H9 (cell line): ENCODE data around the gene MAEA. TPM values are rescaled to one million over a fixed set of nuclear protein-coding genes. Genes with fewer than 3 reads are reported as not detected.

Source experiments
- DNase-seq: peaks from one replicate; pipeline ENCODE4 v3.0.0-alpha.2; 2017
- H2AFZ ChIP-seq: one replicate; pipeline ENCODE4 v1.6.1; 2013; ENCODE audit warnings: mild to moderate bottlenecking, low read length, control low read depth, moderate library complexity
- H2AK5ac ChIP-seq: 2 replicates; pipeline ENCODE4 v1.6.1; 2013; ENCODE audit warnings: low read length, control low read depth, mixed read lengths; ENCODE audit not compliant: insufficient read length
- H2BK120ac ChIP-seq: one replicate; pipeline ENCODE4 v1.6.1; 2013; ENCODE audit warnings: low read depth, mild to moderate bottlenecking, low read length, control low read depth, inconsistent platforms; ENCODE audit not compliant: poor library complexity, severe bottlenecking
- H2BK12ac ChIP-seq: 2 replicates; pipeline ENCODE4 v1.6.1; 2013; ENCODE audit warnings: low read length, control low read depth, mixed read lengths, low read depth; ENCODE audit not compliant: insufficient read length
- H2BK15ac ChIP-seq: 2 replicates; pipeline ENCODE4 v1.6.1; 2013; ENCODE audit warnings: low read depth, low read length, control low read depth
- H2BK20ac ChIP-seq: one replicate; pipeline ENCODE4 v1.6.1; 2013; ENCODE audit warnings: low read depth, mild to moderate bottlenecking, low read length, control low read depth, inconsistent platforms; ENCODE audit not compliant: poor library complexity, severe bottlenecking
- H2BK5ac ChIP-seq: 2 replicates; pipeline ENCODE4 v1.6.1; 2013; ENCODE audit warnings: low read length, control low read depth, mixed read lengths; ENCODE audit not compliant: insufficient read length
- H3K14ac ChIP-seq: 2 replicates; pipeline ENCODE4 v1.6.1; 2013; ENCODE audit warnings: low read length, control low read depth; ENCODE audit not compliant: insufficient read depth
- H3K18ac ChIP-seq: 2 replicates; pipeline ENCODE4 v1.6.1; 2013; ENCODE audit warnings: low read depth, mild to moderate bottlenecking, mixed read lengths, low read length, control low read depth; ENCODE audit not compliant: insufficient read length
- H3K23ac ChIP-seq: 2 replicates; pipeline ENCODE4 v1.6.1; 2013; ENCODE audit warnings: low read length, control low read depth, mixed read lengths, low read depth; ENCODE audit not compliant: insufficient read length
- H3K23me2 ChIP-seq: 2 replicates; pipeline ENCODE4 v1.6.1; 2013; ENCODE audit warnings: low read depth, mild to moderate bottlenecking, mixed read lengths, low read length, control low read depth; ENCODE audit not compliant: insufficient read length, poor library complexity, severe bottlenecking
- H3K27ac ChIP-seq: 2 replicates; pipeline ENCODE4 v1.5.1; 2013; ENCODE audit warnings: low read length, control low read depth, mixed read lengths, low read depth; ENCODE audit not compliant: insufficient read length
- H3K27me3 ChIP-seq: 2 replicates; pipeline ENCODE4 v1.6.1; 2013; ENCODE audit warnings: low read length, control low read depth, inconsistent platforms; ENCODE audit not compliant: insufficient read depth
- H3K4ac ChIP-seq: 2 replicates; pipeline ENCODE4 v1.6.1; 2013; ENCODE audit warnings: low read depth, mild to moderate bottlenecking, control low read depth, inconsistent platforms, low read length, moderate library complexity
- H3K4me1 ChIP-seq: 2 replicates; pipeline ENCODE4 v1.6.1; 2013; ENCODE audit warnings: low read length, control low read depth, inconsistent platforms; ENCODE audit not compliant: insufficient read depth
- H3K4me2 ChIP-seq: 2 replicates; pipeline ENCODE4 v1.6.1; 2013; ENCODE audit warnings: low read length, control low read depth, mixed read lengths; ENCODE audit not compliant: insufficient read length, insufficient read depth
- H3K56ac ChIP-seq: 2 replicates; pipeline ENCODE4 v1.6.1; 2013; ENCODE audit warnings: low read depth, mild to moderate bottlenecking, mixed read lengths, low read length, control low read depth; ENCODE audit not compliant: insufficient read length
- H3K79me1 ChIP-seq: 2 replicates; pipeline ENCODE4 v1.6.1; 2013; ENCODE audit warnings: low read depth, mild to moderate bottlenecking, moderate library complexity, low read length, control low read depth, inconsistent platforms; ENCODE audit not compliant: insufficient read depth, poor library complexity, severe bottlenecking
- H3K79me2 ChIP-seq: 2 replicates; pipeline ENCODE4 v1.6.1; 2013; ENCODE audit warnings: low read length, control low read depth, inconsistent platforms; ENCODE audit not compliant: insufficient read depth
- H3K9ac ChIP-seq: 2 replicates; pipeline ENCODE4 v1.6.1; 2013; ENCODE audit warnings: low read length, control low read depth, mixed read lengths; ENCODE audit not compliant: insufficient read length; ENCODE audit errors: extremely low read depth
- H3K9me3 ChIP-seq: one replicate; pipeline ENCODE4 v1.6.1; 2013; ENCODE audit warnings: low read depth, low read length, inconsistent platforms; ENCODE audit not compliant: control insufficient read depth
- H3T11ph ChIP-seq: one replicate; pipeline ENCODE4 v1.6.1; 2013; ENCODE audit warnings: mild to moderate bottlenecking, low read length, control low read depth, inconsistent platforms
- H4K20me1 ChIP-seq: one replicate; pipeline ENCODE4 v1.6.1; 2013; ENCODE audit not compliant: control insufficient read depth, insufficient read length, insufficient read depth
- H4K5ac ChIP-seq: 2 replicates; pipeline ENCODE4 v1.6.1; 2013; ENCODE audit warnings: low read depth, mild to moderate bottlenecking, mixed read lengths, low read length, control low read depth; ENCODE audit not compliant: insufficient read length
- H4K8ac ChIP-seq: replicated peaks from 2 replicates; pipeline ENCODE4 v1.6.1; 2013; ENCODE audit warnings: low read length, control low read depth, mixed read lengths, low read depth; ENCODE audit not compliant: insufficient read length
- H4K91ac ChIP-seq: 2 replicates; pipeline ENCODE4 v1.6.1; 2013; ENCODE audit warnings: low read depth, mild to moderate bottlenecking, moderate library complexity, mixed read lengths, low read length, control low read depth; ENCODE audit not compliant: insufficient read length
- H3K27ac Mint-ChIP-seq, 3 experiments: 2 replicates in 2 of 3; 3 replicates in 1 of 3; pipeline ENCODE4 v1.8.0; 2020 to 2021; ENCODE audit warnings: mixed read lengths in 3 of 3, mild to moderate bottlenecking in 1 of 3, moderate library complexity in 1 of 3
- H3K27me3 Mint-ChIP-seq: 2 replicates; pipeline ENCODE4 v1.8.0; 2021; ENCODE audit warnings: low read depth, mild to moderate bottlenecking, moderate library complexity, mixed read lengths
- H3K36me3 Mint-ChIP-seq, 3 experiments: 2 replicates in 2 of 3; 3 replicates in 1 of 3; pipeline ENCODE4 v1.8.0; 2020 to 2021; ENCODE audit warnings: low read depth in 3 of 3, mixed read lengths in 3 of 3; ENCODE audit not compliant: insufficient read depth in 1 of 3
- H3K4me1 Mint-ChIP-seq, 2 experiments: 2 replicates each; pipeline ENCODE4 v1.8.0; 2020; ENCODE audit warnings: mixed read lengths in 2 of 2
- H3K4me3 Mint-ChIP-seq, 2 experiments: 2 replicates in 1 of 2; 3 replicates in 1 of 2; pipeline ENCODE4 v1.8.0; 2020 to 2021; ENCODE audit warnings: mild to moderate bottlenecking in 2 of 2, mixed read lengths in 2 of 2, moderate library complexity in 1 of 2
- H3K9me3 Mint-ChIP-seq, 2 experiments: 2 replicates in 1 of 2; 3 replicates in 1 of 2; pipeline ENCODE4 v1.8.0; 2020; ENCODE audit warnings: mild to moderate bottlenecking in 2 of 2, mixed read lengths in 2 of 2, moderate library complexity in 1 of 2
- CTCF ChIP-seq: fragments of 200-600 bp; sonication (generic); conservative IDR thresholded peaks from 3 replicates; pipeline ENCODE4 v1.8.0; 2021; ENCODE audit warnings: antibody characterized with exemption, mild to moderate bottlenecking
- WGBS: extraction: QIAGEN DNeasy Blood & Tissue Kit; methylation state at CpG from one replicate; pipeline ENCODE4 v1.1.7; 2013; ENCODE audit warnings: missing lambda C conversion rate, low lambda C conversion rate, mixed read lengths; ENCODE audit not compliant: insufficient read length; ENCODE audit errors: extremely low coverage; 5-methylcytosine and 5-hydroxymethylcytosine counted together
- total RNA-seq: library from RNA; stranded (reverse); gene quantifications from 2 replicates; pipeline ENCODE4 v1.2.1, GENCODE V29; 2021

The MAEA gene
- total RNA-seq, 1 experiment from 2014 or later: 85.6 TPM

- no peak overlapping the region for H2BK12ac ChIP-seq
Observed at GRCh38 chr4:1255699-1256098, 34.0 kb upstream of the MAEA start.

More at GRCh38 chr4:1255699-1256098, 34.0 kb upstream of the MAEA start:
- Histone ChIP-seq H2AK5ac (no peak overlapping the region), H3K4ac (no peak overlapping the region), H2BK120ac (no peak overlapping the region), H2BK15ac (no peak overlapping the region), H3K79me2 (no peaks in the 10 kb centered on the region), H3K9me3 (peaks cover 35% of the 10 kb centered on the region), H3K14ac (no peak overlapping the region), H3K23me2 (no peaks in the 10 kb centered on the region), H2BK20ac (no peak overlapping the region), H4K20me1 (no peaks in the 10 kb centered on the region), H3K4me1 (no peaks in the 10 kb centered on the region), H4K5ac (no peak overlapping the region), H3K23ac (no peak overlapping the region), H4K91ac (no peak overlapping the region), H3K56ac (no peak overlapping the region), H4K8ac (no peak overlapping the region), H3K27me3 (no peaks in the 10 kb centered on the region), H3K27ac (no peak overlapping the region), H3K79me1 (no peaks in the 10 kb centered on the region), H3K18ac (no peak overlapping the region), H3K4me2 (no peak overlapping the region), H3T11ph (no peak overlapping the region), H3K9ac (no peak overlapping the region), H2AFZ (no peak overlapping the region), H2BK5ac (no peak overlapping the region)
- no peak for DNase-seq
- TF ChIP-seq CTCF: no peak
- peaks cover 35 to 40% (median 36%) of the 10 kb centered on the region in 3 experiments for H3K36me3 Mint-ChIP-seq
- H3K4me3 Mint-ChIP-seq: no peak overlapping the region
- H3K4me1 Mint-ChIP-seq: no peaks in the 10 kb centered on the region
- peaks cover 62% of the 10 kb centered on the region for H3K27me3 Mint-ChIP-seq
- WGBS: no CpG with 5 or more reads among the region's 2 CpGs
- H3K27ac Mint-ChIP-seq: no peak overlapping the region
- peaks cover 74 to 93% of the 10 kb centered on the region in 2 experiments for H3K9me3 Mint-ChIP-seq
